Esophagus (tissue), 2 donors: ENCODE results near the gene ZNF578. TPM values are rescaled to one million over a fixed set of nuclear protein-coding genes. Genes with fewer than 3 reads are reported as not detected.

ENCODE experiments used
- H3K27ac ChIP-seq, 2 donors: one replicate each; pipeline ENCODE4 v1.5.1; 2013; ENCODE audit warnings: low read depth in 2 of 2, mild to moderate bottlenecking in 2 of 2, inconsistent platforms in 1 of 2, low read length in 1 of 2, moderate library complexity in 1 of 2
- H3K27me3 ChIP-seq, 2 donors: one replicate each; pipeline ENCODE4 v1.6.1; 2013; ENCODE audit warnings: low read length in 2 of 2, control low read depth in 1 of 2, mild to moderate bottlenecking in 1 of 2; ENCODE audit not compliant: insufficient read depth in 2 of 2, control insufficient read depth in 1 of 2
- H3K36me3 ChIP-seq, 2 donors: one replicate each; pipeline ENCODE4 v1.6.1; 2013; ENCODE audit warnings: low read length in 1 of 2; ENCODE audit not compliant: control insufficient read depth in 2 of 2, insufficient read depth in 2 of 2
- H3K4me1 ChIP-seq, 2 donors: one replicate each; pipeline ENCODE4 v1.6.1; 2013; ENCODE audit warnings: low read length in 1 of 2; ENCODE audit not compliant: control insufficient read depth in 2 of 2, insufficient read depth in 2 of 2
- H3K4me3 ChIP-seq, 2 donors: one replicate each; pipeline ENCODE4 v1.5.1; 2013; ENCODE audit warnings: low read length in 2 of 2, mild to moderate bottlenecking in 2 of 2, low read depth in 1 of 2, moderate library complexity in 1 of 2
- H3K9me3 ChIP-seq, 2 donors: one replicate each; pipeline ENCODE4 v1.6.1; 2013; ENCODE audit warnings: mild to moderate bottlenecking in 2 of 2, low read depth in 1 of 2, low read length in 1 of 2, moderate library complexity in 1 of 2; ENCODE audit not compliant: control insufficient read depth in 2 of 2, insufficient read depth in 1 of 2
- WGBS, 2 donors: extraction: QIAGEN DNeasy Blood & Tissue Kit; methylation state at CpG; one replicate each; pipeline ENCODE4 v1.1.7; 2013; 5-methylcytosine and 5-hydroxymethylcytosine counted together
- polyA plus RNA-seq, 2 donors: library from polyadenylated mRNA; stranded (reverse); fragments of 200-250 nt; gene quantifications; one replicate each; pipeline ENCODE4 v1.2.3, GENCODE V29; 2013
- donor health status: healthy with polysubstance abuse.
- donor health status: Bipolar disorder and iron deficiency.

The ZNF578 gene
- polyA plus RNA-seq: under 1 TPM; 0.27 to 0.35 TPM

GRCh38 chr19:52453324-52454094 lies at the start of gene ZNF578:
ZNF578 (plus strand) TSS chr19:52453553; CDS start chr19:52501846, 48,293 bp downstream.
- Histone ChIP-seq H3K9me3 (peaks cover 14 to 42% of the 10 kb centered on the region in 2 donors), H3K27ac (no peak within 1 kb of the TSS), H3K27me3 (no peaks in the 10 kb centered on the region), H3K4me3 (peak within 1 kb of the TSS; percentile 54 to 60), H3K36me3 (peaks cover 5 to 7% of the 10 kb centered on the region in 2 donors), H3K4me1 (no peaks in the 10 kb centered on the region)
- 5 to 6% methylated on average over 48 of the region's 48 CpGs for WGBS, 2 donors

GRCh38 chr19:52410276-52410675 lies 43.1 kb upstream of the ZNF578 start:
- Histone ChIP-seq H3K27ac (no peak overlapping the region), H3K4me1 (no peaks in the 10 kb centered on the region), H3K9me3 (peaks cover 14 to 34% of the 10 kb centered on the region in 2 donors), H3K27me3 (no peaks in the 10 kb centered on the region), H3K36me3 (peaks cover 18 to 19% of the 10 kb centered on the region in 2 donors), H3K4me3 (no peak overlapping the region)
- WGBS, 2 donors: 96 to 98% methylated on average over 6 of the region's 6 CpGs

GRCh38 chr19:52415711-52416110 lies 37.6 kb upstream of the ZNF578 start:
- no peak overlapping the region for H3K27ac ChIP-seq
- no peaks in the 10 kb centered on the region for H3K4me1 ChIP-seq
- 96 to 97% methylated on average over 5 of the region's 5 CpGs for WGBS, 2 donors
- no peaks in the 10 kb centered on the region for H3K27me3 ChIP-seq
- peaks cover 0 to 2% of the 10 kb centered on the region in 2 donors for H3K36me3 ChIP-seq
- no peak overlapping the region for H3K4me3 ChIP-seq
- H3K9me3 ChIP-seq: peaks cover 23 to 37% of the 10 kb centered on the region in 2 donors

DNA sequence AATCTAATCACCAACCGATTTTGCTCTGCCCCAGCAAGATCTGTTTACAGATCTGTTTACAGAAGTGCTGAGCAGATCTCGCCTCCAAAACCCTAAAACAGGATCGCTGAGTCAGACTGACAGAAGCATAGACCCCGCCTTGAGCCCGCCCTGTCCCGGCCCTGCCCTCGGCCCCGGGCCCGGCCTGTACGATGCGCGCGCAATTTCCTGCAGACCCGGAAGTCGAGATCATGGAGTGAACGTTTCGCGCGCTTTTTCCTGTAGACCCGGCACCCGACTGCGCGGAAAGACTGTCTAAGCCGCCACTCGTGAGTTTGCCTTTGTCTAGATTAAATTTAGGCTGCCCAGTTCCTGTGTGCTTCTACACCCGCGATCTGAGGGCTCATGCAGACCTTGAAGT lies 24.4 kb upstream of the ZNF578 start, which contains the start of gene ZNF534:
ZNF534 (plus strand) TSS at position 212 of the 400 bp plus-strand sequence. CDS start 2,327 bp downstream, outside the sequence.
- Histone ChIP-seq H3K9me3 (peaks cover 22 to 28% of the 10 kb centered on the region in 2 donors), H3K36me3 (no peaks in the 10 kb centered on the region), H3K4me1 (no peaks in the 10 kb centered on the region), H3K27me3 (no peaks in the 10 kb centered on the region), H3K27ac (no peak within 1 kb of the TSS), H3K4me3 (no peak within 1 kb of the TSS)
- 61 to 63% methylated on average over 27 of the region's 27 CpGs for WGBS, 2 donors

DNA sequence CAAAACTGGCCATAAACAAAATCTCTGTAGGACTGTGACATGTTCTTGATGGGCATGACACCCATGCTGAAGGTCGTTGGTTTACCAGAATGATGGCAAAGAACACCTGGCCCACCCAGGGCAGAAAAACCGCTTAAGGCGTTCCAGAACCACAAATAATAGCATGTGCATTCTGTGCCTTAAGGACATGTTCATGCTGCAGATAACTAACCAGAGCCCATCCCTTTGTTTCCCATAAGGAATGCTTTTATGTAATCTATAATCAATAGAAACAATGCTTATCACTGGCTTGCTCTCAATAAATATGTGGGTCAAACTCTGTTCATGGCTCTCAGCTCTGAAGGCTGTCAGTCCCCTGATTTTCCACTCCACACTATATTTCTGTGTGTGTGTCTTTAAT lies 11.2 kb upstream of the ZNF578 start:
- no peak overlapping the region for H3K4me3 ChIP-seq
- H3K4me1 ChIP-seq: no peaks in the 10 kb centered on the region
- 66 to 71% methylated on average over 3 of the region's 3 CpGs for WGBS, 2 donors
- H3K27ac ChIP-seq: no peak overlapping the region
- H3K27me3 ChIP-seq: no peaks in the 10 kb centered on the region
- peaks cover 2 to 16% of the 10 kb centered on the region in 2 donors for H3K9me3 ChIP-seq
- H3K36me3 ChIP-seq: no peaks in the 10 kb centered on the region

GRCh38 chr19:52444506-52444905 lies 8.8 kb upstream of the ZNF578 start:
- Histone ChIP-seq H3K27ac (no peak overlapping the region), H3K36me3 (no peaks in the 10 kb centered on the region), H3K4me3 (no peak overlapping the region), H3K9me3 (peaks cover 2 to 16% of the 10 kb centered on the region in 2 donors), H3K4me1 (no peaks in the 10 kb centered on the region), H3K27me3 (no peaks in the 10 kb centered on the region)
- 43 to 46% methylated on average over 2 of the region's 2 CpGs for WGBS, 2 donors

DNA sequence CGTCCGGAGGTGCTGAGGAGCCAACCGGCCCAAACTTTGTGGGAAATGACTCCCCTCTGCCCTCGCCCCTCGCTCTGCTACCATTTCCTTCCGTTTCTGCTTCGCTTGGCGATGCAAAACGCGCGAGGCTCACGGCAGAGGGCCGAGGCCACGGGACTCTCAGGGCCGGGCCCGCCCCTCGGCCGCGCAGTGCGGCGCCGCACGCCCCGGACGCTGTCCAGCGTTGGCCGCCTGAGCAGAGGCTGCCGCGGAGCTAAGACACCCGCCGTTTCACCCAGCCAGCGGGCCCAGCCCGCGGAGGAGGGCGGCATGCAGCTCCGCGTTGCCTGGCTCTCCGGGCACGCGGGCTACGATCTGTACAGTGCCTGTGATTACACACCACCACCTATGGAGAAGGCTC lies 2.1 kb upstream of the ZNF578 start:
- Histone ChIP-seq H3K9me3 (peaks cover 11 to 34% of the 10 kb centered on the region in 2 donors), H3K27me3 (no peaks in the 10 kb centered on the region), H3K4me3 (no peak overlapping the region), H3K27ac (no peak overlapping the region), H3K4me1 (no peaks in the 10 kb centered on the region), H3K36me3 (no peaks in the 10 kb centered on the region)
- WGBS, 2 donors: 29 to 43% methylated on average over 31 to 41 of the region's 41 CpGs

- Histone ChIP-seq H3K9me3 (peaks cover 12 to 27% of the 10 kb centered on the region in 2 donors), H3K4me1 (no peaks in the 10 kb centered on the region), H3K27me3 (no peaks in the 10 kb centered on the region), H3K36me3 (no peaks in the 10 kb centered on the region), H3K4me3 (no peak overlapping the region), H3K27ac (no peak overlapping the region)
- WGBS, 2 donors: 86 to 90% methylated on average over 14 of the region's 14 CpGs
Observed at GRCh38 chr19:52464798-52465470, 11.6 kb downstream of the ZNF578 start.

GRCh38 chr19:52473655-52474350 lies 20.4 kb downstream of the ZNF578 start:
- H3K4me1 ChIP-seq: no peaks in the 10 kb centered on the region
- H3K27ac ChIP-seq: no peak overlapping the region
- H3K36me3 ChIP-seq: no peaks in the 10 kb centered on the region
- 94% methylated on average over 3 of the region's 3 CpGs for WGBS, 2 donors
- H3K4me3 ChIP-seq: no peak overlapping the region
- no peaks in the 10 kb centered on the region for H3K27me3 ChIP-seq
- peaks cover 21 to 31% of the 10 kb centered on the region in 2 donors for H3K9me3 ChIP-seq
